HepG2 (cell line): ENCODE data around the gene CRYZL1. TPM values are rescaled to one million over a fixed set of nuclear protein-coding genes. Genes with fewer than 3 reads are reported as not detected.

Experiments
- CCAR2 ChIP-seq: fragments of 200-400 bp; formaldehyde crosslinking; optimal IDR thresholded peaks from 2 replicates; pipeline ENCODE3; 2018; ENCODE audit warnings: low read depth, mild to moderate bottlenecking, low read length, moderate library complexity
- CHCHD3 ChIP-seq: sonication (generic); formaldehyde crosslinking; IDR thresholded peaks from 2 replicates; pipeline ENCODE4 v1.8.0; 2022; ENCODE audit warnings: mild to moderate bottlenecking, missing genetic modification reagents, moderate library complexity
- ESRRA ChIP-seq: sonication (generic); formaldehyde crosslinking; IDR thresholded peaks from 2 replicates; pipeline ENCODE4 v1.5.1; 2020; ENCODE audit warnings: mild to moderate bottlenecking, low read depth, missing genetic modification reagents
- FOXA1 ChIP-seq, 2 experiments: fragments of 450-650 bp in 1 of 2; sonication (generic) in 1 of 2; formaldehyde crosslinking in 1 of 2; IDR thresholded peaks; 2 replicates each; pipeline versions ENCODE4 v1.4.0 to v1.6.1; 2016 to 2020; ENCODE audit warnings: missing genetic modification reagents in 1 of 2
- GPN1 ChIP-seq: sonication (generic); formaldehyde crosslinking; IDR thresholded peaks from 2 replicates; pipeline ENCODE4 v1.5.1; 2020; ENCODE audit warnings: missing genetic modification reagents, borderline replicate concordance
- RXRA ChIP-seq: sonication (generic); formaldehyde crosslinking; IDR thresholded peaks from 2 replicates; pipeline ENCODE4 v1.5.1; 2020; ENCODE audit warnings: missing genetic modification reagents
- SKI ChIP-seq: fragments of 450-650 bp; IDR thresholded peaks from one replicate; pipeline ENCODE4 v1.6.1; 2018; ENCODE audit warnings: mild to moderate bottlenecking; ENCODE audit not compliant: partially characterized antibody
- THYN1 ChIP-seq: sonication (generic); formaldehyde crosslinking; IDR thresholded peaks from 2 replicates; pipeline ENCODE4 v1.8.1; 2023; ENCODE audit warnings: low read depth, mild to moderate bottlenecking, moderate library complexity, missing genetic modification reagents, borderline replicate concordance
- TIGD3 ChIP-seq: sonication (generic); formaldehyde crosslinking; IDR thresholded peaks from 2 replicates; pipeline ENCODE4 v1.5.1; 2020; ENCODE audit warnings: mild to moderate bottlenecking, missing genetic modification reagents, borderline replicate concordance
- ZNF230 ChIP-seq: sonication (generic); formaldehyde crosslinking; IDR thresholded peaks from 2 replicates; pipeline ENCODE4 v1.4.0; 2020; ENCODE audit warnings: mild to moderate bottlenecking, missing genetic modification reagents
- ZNF333 ChIP-seq: sonication (generic); formaldehyde crosslinking; IDR thresholded peaks from 2 replicates; pipeline ENCODE4 v1.4.0; 2020; ENCODE audit warnings: mild to moderate bottlenecking, missing genetic modification reagents, borderline replicate concordance
- ZNF530 ChIP-seq: sonication (generic); formaldehyde crosslinking; IDR thresholded peaks from 2 replicates; pipeline ENCODE4 v1.5.0; 2020; ENCODE audit warnings: low read depth, mild to moderate bottlenecking, missing genetic modification reagents
- ZSCAN20 ChIP-seq: sonication (generic); formaldehyde crosslinking; IDR thresholded peaks from 2 replicates; pipeline ENCODE4 v1.4.0; 2020; ENCODE audit warnings: missing genetic modification reagents, mild to moderate bottlenecking, borderline replicate concordance
- polyA plus RNA-seq, 8 experiments: library from polyadenylated mRNA; depleted of rRNA in 3 of 8; stranded (reverse) in 7 of 8; unstranded in 1 of 8; fragments of >200 nt; fragmentation: Illumina TruSeq in 4 of 8; extraction: Trizol in 4 of 8; gene quantifications; 2 replicates each; pipeline versions ENCODE4 v1.2.1 to v1.2.3, GENCODE V29; 2011 to 2016; ENCODE audit warnings: low read depth in 4 of 8, missing spikeins in 1 of 8, mixed read lengths in 1 of 8; ENCODE audit not compliant: insufficient read depth in 1 of 8
- total RNA-seq, 5 experiments: library from RNA; depleted of rRNA; stranded (reverse); fragments of >200 nt; fragmentation: Illumina TruSeq; extraction: Trizol; gene quantifications; 2 replicates each; pipeline ENCODE4 v1.2.3, GENCODE V29; 2016; ENCODE audit warnings: low read depth in 1 of 5
- TF ChIP-seq, protein P1 (sequence below): IDR thresholded peaks from 2 replicates; pipeline ENCODE4 v1.6.1; 2016; ENCODE audit warnings: low read depth, control low read depth
- TF ChIP-seq, protein P2 (sequence below): sonication (generic); formaldehyde crosslinking; IDR thresholded peaks from 2 replicates; pipeline ENCODE4 v1.5.0; 2020; ENCODE audit warnings: mild to moderate bottlenecking, missing genetic modification reagents
- TF ChIP-seq, protein P3 (sequence below): sonication (generic); formaldehyde crosslinking; IDR thresholded peaks from 2 replicates; pipeline ENCODE4 v1.4.0; 2020; ENCODE audit warnings: missing genetic modification reagents, borderline replicate concordance

Gene CRYZL1
- total and polyA plus RNA-seq, 2 of the 13 experiments (the other 11 are each of a cell fraction or from before 2014, with no cell fraction given), result 20.3 to 27.7 TPM

DNA sequence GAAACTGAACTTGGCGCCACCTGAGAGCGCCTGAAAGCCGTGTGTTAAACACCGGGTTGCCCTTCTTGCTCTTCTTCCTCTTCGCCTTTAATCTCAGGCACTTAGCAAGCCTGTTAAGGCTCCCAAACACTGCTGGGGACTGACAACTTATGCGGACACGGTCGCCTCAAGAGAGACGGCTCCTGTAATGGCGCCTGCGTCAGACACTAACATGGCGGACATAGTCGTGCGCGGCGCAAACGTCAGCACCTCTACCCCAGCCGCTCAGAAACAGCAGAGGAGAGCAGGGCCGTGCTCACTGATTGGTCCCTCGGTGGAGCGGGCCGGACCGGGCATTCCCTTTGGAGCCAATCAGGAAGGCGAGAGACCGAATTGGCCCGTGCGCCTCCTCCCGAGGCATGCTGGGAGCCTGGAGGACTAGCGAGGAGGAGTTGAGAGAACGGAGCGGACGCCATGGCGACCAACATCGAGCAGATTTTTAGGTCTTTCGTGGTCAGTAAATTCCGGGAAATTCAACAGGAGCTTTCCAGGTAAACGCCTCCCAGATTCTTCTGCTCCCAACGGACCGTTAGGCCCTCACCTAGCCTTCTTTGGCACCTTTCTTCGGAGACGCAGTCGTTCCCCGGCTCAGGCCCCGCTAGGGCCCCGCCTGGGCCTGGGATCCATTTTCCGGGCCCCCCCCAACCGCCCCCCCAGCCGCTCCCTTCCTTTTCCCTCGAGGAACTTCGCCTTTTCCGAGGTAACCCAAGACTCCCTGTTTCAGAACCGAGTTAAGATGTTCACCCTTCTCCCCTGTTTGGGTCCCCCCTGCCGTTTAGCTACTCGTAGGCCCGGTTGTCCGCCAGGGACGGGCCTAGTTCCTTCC, 98.7 kb downstream of the CRYZL1 start, which contains the start of gene SON (continued):
- TF ChIP-seq, protein P1, sequence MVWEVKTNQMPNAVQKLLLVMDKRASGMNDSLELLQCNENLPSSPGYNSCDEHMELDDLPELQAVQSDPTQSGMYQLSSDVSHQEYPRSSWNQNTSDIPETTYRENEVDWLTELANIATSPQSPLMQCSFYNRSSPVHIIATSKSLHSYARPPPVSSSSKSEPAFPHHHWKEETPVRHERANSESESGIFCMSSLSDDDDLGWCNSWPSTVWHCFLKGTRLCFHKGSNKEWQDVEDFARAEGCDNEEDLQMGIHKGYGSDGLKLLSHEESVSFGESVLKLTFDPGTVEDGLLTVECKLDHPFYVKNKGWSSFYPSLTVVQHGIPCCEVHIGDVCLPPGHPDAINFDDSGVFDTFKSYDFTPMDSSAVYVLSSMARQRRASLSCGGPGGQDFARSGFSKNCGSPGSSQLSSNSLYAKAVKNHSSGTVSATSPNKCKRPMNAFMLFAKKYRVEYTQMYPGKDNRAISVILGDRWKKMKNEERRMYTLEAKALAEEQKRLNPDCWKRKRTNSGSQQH, result no peak
- TF ChIP-seq SKI (no peak), THYN1 (CRISPR knock-in tag) (no peak), FOXA1 (IDR thresholded peaks at IDR 0.05) (no peak), FOXA1 (CRISPR knock-in tag; IDR thresholded peaks at IDR 0.05) (peak; percentile 32; the same call in 1 of the 2 replicates), ZSCAN20 (CRISPR knock-in tag) (no peak), ZNF530 (CRISPR knock-in tag) (no peak), RXRA (no peak; the same call in 1 of the 2 replicates), CCAR2 (no peak), TIGD3 (CRISPR knock-in tag) (no peak; the same call in 1 of the 2 replicates), ESRRA (no peak), CHCHD3 (CRISPR knock-in tag) (peak; percentile 12; the same call in 1 of the 2 replicates), ZNF333 (CRISPR knock-in tag) (no peak), GPN1 (CRISPR knock-in tag) (no peak), ZNF230 (CRISPR knock-in tag) (no peak)
- TF ChIP-seq, protein P2, sequence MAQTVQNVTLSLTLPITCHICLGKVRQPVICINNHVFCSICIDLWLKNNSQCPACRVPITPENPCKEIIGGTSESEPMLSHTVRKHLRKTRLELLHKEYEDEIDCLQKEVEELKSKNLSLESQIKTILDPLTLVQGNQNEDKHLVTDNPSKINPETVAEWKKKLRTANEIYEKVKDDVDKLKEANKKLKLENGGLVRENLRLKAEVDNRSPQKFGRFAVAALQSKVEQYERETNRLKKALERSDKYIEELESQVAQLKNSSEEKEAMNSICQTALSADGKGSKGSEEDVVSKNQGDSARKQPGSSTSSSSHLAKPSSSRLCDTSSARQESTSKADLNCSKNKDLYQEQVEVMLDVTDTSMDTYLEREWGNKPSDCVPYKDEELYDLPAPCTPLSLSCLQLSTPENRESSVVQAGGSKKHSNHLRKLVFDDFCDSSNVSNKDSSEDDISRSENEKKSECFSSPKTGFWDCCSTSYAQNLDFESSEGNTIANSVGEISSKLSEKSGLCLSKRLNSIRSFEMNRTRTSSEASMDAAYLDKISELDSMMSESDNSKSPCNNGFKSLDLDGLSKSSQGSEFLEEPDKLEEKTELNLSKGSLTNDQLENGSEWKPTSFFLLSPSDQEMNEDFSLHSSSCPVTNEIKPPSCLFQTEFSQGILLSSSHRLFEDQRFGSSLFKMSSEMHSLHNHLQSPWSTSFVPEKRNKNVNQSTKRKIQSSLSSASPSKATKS, result no peak
- TF ChIP-seq, protein P3, sequence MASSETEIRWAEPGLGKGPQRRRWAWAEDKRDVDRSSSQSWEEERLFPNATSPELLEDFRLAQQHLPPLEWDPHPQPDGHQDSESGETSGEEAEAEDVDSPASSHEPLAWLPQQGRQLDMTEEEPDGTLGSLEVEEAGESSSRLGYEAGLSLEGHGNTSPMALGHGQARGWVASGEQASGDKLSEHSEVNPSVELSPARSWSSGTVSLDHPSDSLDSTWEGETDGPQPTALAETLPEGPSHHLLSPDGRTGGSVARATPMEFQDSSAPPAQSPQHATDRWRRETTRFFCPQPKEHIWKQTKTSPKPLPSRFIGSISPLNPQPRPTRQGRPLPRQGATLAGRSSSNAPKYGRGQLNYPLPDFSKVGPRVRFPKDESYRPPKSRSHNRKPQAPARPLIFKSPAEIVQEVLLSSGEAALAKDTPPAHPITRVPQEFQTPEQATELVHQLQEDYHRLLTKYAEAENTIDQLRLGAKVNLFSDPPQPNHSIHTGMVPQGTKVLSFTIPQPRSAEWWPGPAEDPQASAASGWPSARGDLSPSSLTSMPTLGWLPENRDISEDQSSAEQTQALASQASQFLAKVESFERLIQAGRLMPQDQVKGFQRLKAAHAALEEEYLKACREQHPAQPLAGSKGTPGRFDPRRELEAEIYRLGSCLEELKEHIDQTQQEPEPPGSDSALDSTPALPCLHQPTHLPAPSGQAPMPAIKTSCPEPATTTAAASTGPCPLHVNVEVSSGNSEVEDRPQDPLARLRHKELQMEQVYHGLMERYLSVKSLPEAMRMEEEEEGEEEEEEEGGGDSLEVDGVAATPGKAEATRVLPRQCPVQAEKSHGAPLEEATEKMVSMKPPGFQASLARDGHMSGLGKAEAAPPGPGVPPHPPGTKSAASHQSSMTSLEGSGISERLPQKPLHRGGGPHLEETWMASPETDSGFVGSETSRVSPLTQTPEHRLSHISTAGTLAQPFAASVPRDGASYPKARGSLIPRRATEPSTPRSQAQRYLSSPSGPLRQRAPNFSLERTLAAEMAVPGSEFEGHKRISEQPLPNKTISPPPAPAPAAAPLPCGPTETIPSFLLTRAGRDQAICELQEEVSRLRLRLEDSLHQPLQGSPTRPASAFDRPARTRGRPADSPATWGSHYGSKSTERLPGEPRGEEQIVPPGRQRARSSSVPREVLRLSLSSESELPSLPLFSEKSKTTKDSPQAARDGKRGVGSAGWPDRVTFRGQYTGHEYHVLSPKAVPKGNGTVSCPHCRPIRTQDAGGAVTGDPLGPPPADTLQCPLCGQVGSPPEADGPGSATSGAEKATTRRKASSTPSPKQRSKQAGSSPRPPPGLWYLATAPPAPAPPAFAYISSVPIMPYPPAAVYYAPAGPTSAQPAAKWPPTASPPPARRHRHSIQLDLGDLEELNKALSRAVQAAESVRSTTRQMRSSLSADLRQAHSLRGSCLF (CRISPR knock-in tag), result 0 out of 2 replicates have a peak, but pooled peaks have one; percentile 16
